ENCODE measurements around the gene MESP2. TPM values are rescaled to one million over a fixed set of nuclear protein-coding genes. Genes with fewer than 3 reads are reported as not detected.

Gene MESP2
- total and polyA plus RNA-seq, 2 of the 13 experiments (the other 11 are each of a cell fraction or from before 2014, with no cell fraction given): not detected

GRCh38 chr15:89750560-89751542, 25.3 kb upstream of the MESP2 start, which contains the start of gene MESP1 (continued):
- TF ChIP-seq ZNF414 (CRISPR knock-in tag; IDR thresholded peaks at IDR 0.05): no peak
- TF ChIP-seq MXI1 (IDR thresholded peaks at IDR 0.05; ENCODE audit: borderline replicate concordance, low read depth, low read length): peak; percentile 42; the same call in 1 of the 3 replicates
- TF ChIP-seq E2F1 (CRISPR knock-in tag; IDR thresholded peaks at IDR 0.05): peak; percentile 82
- no peak for TF ChIP-seq RBM39 (IDR thresholded peaks at IDR 0.05; ENCODE audit: low read depth, low read length, poor library complexity, severe bottlenecking)
- TF ChIP-seq ZNF383 (CRISPR knock-in tag; IDR thresholded peaks at IDR 0.05; ENCODE audit: borderline replicate concordance): no peak
- no peak for TF ChIP-seq ZNF34 (CRISPR knock-in tag; IDR thresholded peaks at IDR 0.05; ENCODE audit: borderline replicate concordance)
- TF ChIP-seq DNMT3B (CRISPR knock-in tag; conservative IDR thresholded peaks at IDR 0.05): no peak
- TF ChIP-seq CBX1 (IDR thresholded peaks at IDR 0.05; ENCODE audit: low read depth): no peak
- TF ChIP-seq ZNF761 (CRISPR knock-in tag; conservative IDR thresholded peaks at IDR 0.05): 0 out of 2 replicates have a peak, but pooled peaks have one; percentile 54
- no peak; the same call in 1 of the 2 replicates for TF ChIP-seq ZNF276 (CRISPR knock-in tag; IDR thresholded peaks at IDR 0.05; ENCODE audit: low read depth)
- TF ChIP-seq ZNF670 (CRISPR knock-in tag; IDR thresholded peaks at IDR 0.05; ENCODE audit: borderline replicate concordance): no peak
- TF ChIP-seq HNF1A (IDR thresholded peaks at IDR 0.05; ENCODE audit: low read depth): no peak
- no peak for TF ChIP-seq HNF1A (CRISPR knock-in tag; IDR thresholded peaks at IDR 0.05; ENCODE audit: borderline replicate concordance)
- no peak for TF ChIP-seq HNF1B (CRISPR knock-in tag; IDR thresholded peaks at IDR 0.05)
- TF ChIP-seq ZNF547 (CRISPR knock-in tag; IDR thresholded peaks at IDR 0.05): peak; percentile 80
- peak; percentile 90 for TF ChIP-seq RNF2 (conservative IDR thresholded peaks at IDR 0.05; ENCODE audit: low read depth)
